Measurements from ENCODE around the gene SLC35F3.

The SLC35F3 gene

DNA sequence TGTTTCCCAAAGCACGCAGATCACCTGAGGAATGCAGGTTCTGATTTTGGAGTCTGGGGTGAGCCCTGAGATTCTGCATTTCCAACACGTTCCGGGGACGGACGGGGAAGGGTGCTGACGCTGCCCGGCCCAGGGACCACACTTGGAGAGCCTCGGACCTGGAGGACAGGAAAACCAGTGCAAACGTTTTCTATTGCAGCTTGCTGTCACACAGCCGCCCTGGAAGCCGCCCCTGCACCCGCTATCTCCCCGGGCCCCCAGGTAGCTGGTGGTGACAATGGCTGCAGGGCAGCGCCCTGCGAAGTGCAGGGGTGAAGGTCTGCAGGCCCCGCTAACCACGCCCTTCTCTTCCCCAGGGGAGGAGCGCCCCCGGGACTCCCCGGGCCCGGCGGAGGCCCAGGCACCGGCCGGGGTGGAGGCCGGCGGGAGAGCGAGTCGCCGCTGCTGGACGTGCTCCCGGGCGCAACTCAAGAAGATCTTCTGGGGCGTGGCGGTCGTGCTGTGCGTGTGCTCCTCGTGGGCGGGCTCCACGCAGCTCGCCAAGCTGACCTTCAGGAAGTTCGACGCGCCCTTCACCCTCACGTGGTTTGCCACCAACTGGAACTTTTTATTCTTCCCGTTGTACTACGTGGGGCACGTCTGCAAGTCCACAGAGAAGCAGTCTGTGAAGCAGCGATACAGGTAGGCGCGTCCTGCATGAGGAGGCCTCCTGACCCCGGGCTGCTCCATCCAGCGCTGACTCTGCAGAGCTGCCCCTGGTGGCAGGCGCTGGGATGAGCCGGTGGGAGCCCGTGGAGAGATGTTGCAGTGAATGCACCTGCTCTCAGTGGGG lies 326.8 kb downstream of the SLC35F3 start:
- ChIA-PET CTCF (no interaction called here), POLR2A (no interaction called here)
- TF ChIP-seq CTCF (IDR thresholded peaks at IDR 0.05; ENCODE audit: insufficient read depth, low read length, missing control alignments), result peak; percentile 25
- H3K4me3 ChIP-seq (ENCODE audit: low read depth, low read length), result no peak overlapping the region
- DNase-seq (ENCODE audit: low read depth, low spot score), result no peak

GRCh38 chr1:234231893-234232276 lies 327.4 kb downstream of the SLC35F3 start:
- no peak for DNase-seq (ENCODE audit: low read depth, low spot score)
- ChIA-PET CTCF (no interaction called here), POLR2A (no interaction called here)
- TF ChIP-seq CTCF (IDR thresholded peaks at IDR 0.05; ENCODE audit: insufficient read depth, low read length, missing control alignments), result no peak
- H3K4me3 ChIP-seq (ENCODE audit: low read depth, low read length), result no peak overlapping the region

DNA sequence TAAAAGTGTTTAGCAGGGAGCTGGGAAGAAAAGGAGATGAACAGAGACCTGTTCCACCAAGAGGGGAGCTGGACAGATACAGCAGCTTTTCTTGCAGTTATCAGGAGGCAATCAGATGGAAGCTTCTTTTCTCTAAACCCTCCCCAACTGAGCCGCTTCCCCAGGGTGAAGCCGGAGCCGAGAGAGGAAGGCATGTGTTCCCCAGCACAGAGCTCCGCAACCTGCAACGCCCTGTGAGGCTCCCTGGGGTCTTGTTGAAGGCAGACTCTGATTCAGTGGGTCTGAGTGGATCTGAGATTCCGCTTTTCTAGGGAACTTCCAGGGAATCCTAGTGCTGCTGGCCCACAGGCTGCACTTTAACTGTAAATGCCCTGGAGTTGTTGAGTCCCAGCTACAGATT lies 329.7 kb downstream of the SLC35F3 start:
- TF ChIP-seq CTCF (IDR thresholded peaks at IDR 0.05; ENCODE audit: insufficient read depth, low read length, missing control alignments), result no peak
- POLR2A ChIA-PET, result no interaction called here
- CTCF ChIA-PET, result no interaction called here
- DNase-seq (ENCODE audit: low read depth, low spot score), result no peak
- no peak overlapping the region for H3K4me3 ChIP-seq (ENCODE audit: low read depth, low read length)

- no peak overlapping the region for H3K4me3 ChIP-seq (ENCODE audit: low read depth, low read length)
- TF ChIP-seq CTCF (IDR thresholded peaks at IDR 0.05; ENCODE audit: insufficient read depth, low read length, missing control alignments), result no peak
- CTCF ChIA-PET, result no interaction called here
- DNase-seq (ENCODE audit: low read depth, low spot score), result no peak
- POLR2A ChIA-PET, result no interaction called here
Measured at GRCh38 chr1:234235434-234235881, 331.0 kb downstream of the SLC35F3 start.

GRCh38 chr1:234237393-234237792 lies 332.9 kb downstream of the SLC35F3 start:
- no peak for DNase-seq (ENCODE audit: low read depth, low spot score)
- no peak overlapping the region for H3K4me3 ChIP-seq (ENCODE audit: low read depth, low read length)
- ChIA-PET POLR2A (no interaction called here), CTCF (no interaction called here)
- no peak for TF ChIP-seq CTCF (IDR thresholded peaks at IDR 0.05; ENCODE audit: insufficient read depth, low read length, missing control alignments)

DNA sequence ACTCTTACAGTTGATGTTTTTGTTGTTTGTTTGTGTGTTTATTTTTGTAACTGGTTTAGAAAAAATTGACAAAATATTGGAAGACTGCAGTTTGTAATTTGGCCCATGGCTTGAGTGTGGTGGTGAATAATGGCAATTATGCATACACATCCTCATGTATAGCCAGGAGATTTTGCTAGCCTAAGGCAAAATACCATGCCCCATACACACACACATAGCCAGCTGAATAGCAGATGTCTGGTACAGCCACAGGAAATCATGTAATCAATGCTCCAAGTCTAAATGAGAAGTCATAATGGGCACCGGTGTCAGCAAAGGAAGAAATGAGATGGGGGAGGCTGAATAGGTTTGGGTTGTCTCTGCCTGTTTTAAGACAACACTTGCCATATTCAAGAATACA lies 333.6 kb downstream of the SLC35F3 start:
- no peak for TF ChIP-seq CTCF (IDR thresholded peaks at IDR 0.05; ENCODE audit: insufficient read depth, low read length, missing control alignments)
- DNase-seq (ENCODE audit: low read depth, low spot score), result no peak
- ChIA-PET POLR2A (no interaction called here), CTCF (no interaction called here)
- H3K4me3 ChIP-seq (ENCODE audit: low read depth, low read length), result no peak overlapping the region
